HCT116 (cell line): Measurements from ENCODE around the gene PLCE1. TPM values are rescaled to one million over a fixed set of nuclear protein-coding genes. Genes with fewer than 3 reads are reported as not detected.

Experiments used
- ATAC-seq: fragments of 200-7000 bp; cut with Tn5 transposase; 2 replicates; pipeline ENCODE4 v1.9.1; 2020; ENCODE audit warnings: mild to moderate bottlenecking, moderate library complexity
- BruUV-seq: library from RNA; stranded (reverse); fragments of 400-500 nt; replicated peaks from 2 replicates; lab custom pipeline; 2021; lab: Mats Ljungman, UMichigan
- CTCF ChIA-PET: fragments of 300-600 bp; sonication (Branson Sonifier 250); formaldehyde crosslinking; loops from one replicate; lab custom pipeline; 2021; ENCODE audit warnings: antibody characterized with exemption; lab: Charles Lee
- POLR2A ChIA-PET: fragments of 300-600, 350-600 bp; sonication (Branson Sonifier 250); formaldehyde crosslinking; loops from one replicate; lab custom pipeline; 2021; ENCODE audit warnings: antibody characterized with exemption; lab: Charles Lee
- RAD21 ChIA-PET, 2 experiments: fragments of 300-600 bp; sonication (Branson Sonifier 250); formaldehyde crosslinking; loops; one replicate each; lab custom pipeline; 2023; ENCODE audit warnings: low total read pairs in 2 of 2; ENCODE audit not compliant: uncharacterized antibody in 2 of 2, unreplicated experiment in 2 of 2, low non-redundant PET in 1 of 2; lab: Charles Lee
- DNase-seq: peaks from one replicate; pipeline ENCODE4 v3.0.0-alpha.2; 2010; ENCODE audit warnings: low read depth, low spot score
- H2AFZ ChIP-seq: fragments of 200-600 bp; shearing (Covaris generic), sonication (generic); 2 replicates; pipeline ENCODE4 v1.6.1; 2017; ENCODE audit warnings: low read depth, mixed run types, mixed read lengths, antibody characterized with exemption, low read length; ENCODE audit not compliant: poor library complexity, severe bottlenecking
- H3K27ac ChIP-seq: 2 replicates; pipeline ENCODE4 v1.5.1; 2012; ENCODE audit warnings: low read depth, low read length
- H3K27me3 ChIP-seq: fragments of 200-600 bp; sonication (generic); 2 replicates; pipeline ENCODE4 v1.6.1; 2016; ENCODE audit warnings: mixed run types, low read length, mixed read lengths; ENCODE audit not compliant: insufficient read depth
- H3K36me3 ChIP-seq, 2 experiments: fragments of 200-500 bp in 1 of 2; fragments of 200-600 bp in 1 of 2; sonication (Bioruptor generic) in 1 of 2; sonication (generic) in 1 of 2; 2 replicates each; pipeline versions ENCODE4 v1.5.1 to v1.6.1; 2014 to 2016; ENCODE audit warnings: low read length in 2 of 2, inconsistent platforms in 1 of 2, mixed read lengths in 1 of 2, mixed run types in 1 of 2; ENCODE audit not compliant: insufficient read depth in 2 of 2, control insufficient read depth in 1 of 2
- H3K4me1 ChIP-seq, 2 experiments: fragments of 200-600 bp in 1 of 2; sonication (generic) in 1 of 2; 2 replicates each; pipeline versions ENCODE4 v1.5.1 to v1.6.1; 2012 to 2017; ENCODE audit warnings: low read length in 2 of 2, inconsistent platforms in 1 of 2, mild to moderate bottlenecking in 1 of 2, mixed read lengths in 1 of 2, mixed run types in 1 of 2, moderate library complexity in 1 of 2; ENCODE audit not compliant: insufficient read depth in 2 of 2, control insufficient read depth in 1 of 2
- H3K4me2 ChIP-seq: fragments of 200-600 bp; sonication (generic); 2 replicates; pipeline ENCODE4 v1.6.1; 2017; ENCODE audit warnings: mixed run types, low read length, mixed read lengths
- H3K4me3 ChIP-seq, 2 experiments: fragments of 200-600 bp in 1 of 2; sonication (generic) in 1 of 2; replicated peaks in 1 of 2; 2 replicates each; pipeline ENCODE4 v1.5.1; 2011 to 2016; ENCODE audit warnings: low read length in 2 of 2, control low read depth in 1 of 2, low read depth in 1 of 2, mild to moderate bottlenecking in 1 of 2, mixed read lengths in 1 of 2, mixed run types in 1 of 2
- H3K79me2 ChIP-seq: fragments of 200-600 bp; sonication (generic); 2 replicates; pipeline ENCODE4 v1.6.1; 2017; ENCODE audit warnings: mild to moderate bottlenecking, mixed run types, low read length, moderate library complexity, mixed read lengths; ENCODE audit not compliant: insufficient read depth
- H3K9ac ChIP-seq: fragments of 200-600 bp; sonication (generic); 2 replicates; pipeline ENCODE4 v1.6.1; 2016; ENCODE audit warnings: low read length, mixed read lengths
- H3K9me2 ChIP-seq: fragments of 200-600 bp; sonication (generic), shearing (Covaris generic); 2 replicates; pipeline ENCODE4 v1.6.1; 2017; ENCODE audit warnings: mixed run types, mild to moderate bottlenecking, moderate library complexity; ENCODE audit not compliant: insufficient read depth
- H3K9me3 ChIP-seq, 2 experiments: fragments of 200-500 bp in 1 of 2; fragments of 200-600 bp in 1 of 2; sonication (Bioruptor generic) in 1 of 2; sonication (generic) in 1 of 2; 2 replicates each; pipeline ENCODE4 v1.6.1; 2014 to 2017; ENCODE audit warnings: low read length in 2 of 2, mixed read lengths in 2 of 2, inconsistent platforms in 1 of 2, low read depth in 1 of 2, mild to moderate bottlenecking in 1 of 2, mixed run types in 1 of 2, moderate library complexity in 1 of 2; ENCODE audit not compliant: control insufficient read depth in 1 of 2, insufficient read depth in 1 of 2
- H4K20me1 ChIP-seq: fragments of 200-600 bp; sonication (generic), shearing (Covaris generic); 2 replicates; pipeline ENCODE4 v1.6.1; 2017; ENCODE audit warnings: mixed run types, mild to moderate bottlenecking, moderate library complexity; ENCODE audit not compliant: insufficient read depth
- CBX3 ChIP-seq: IDR thresholded peaks from 2 replicates; pipeline ENCODE4 v1.6.1; 2012; ENCODE audit warnings: low read depth
- ELF1 ChIP-seq: IDR thresholded peaks from 2 replicates; pipeline ENCODE4 v1.6.1; 2012; ENCODE audit warnings: low read depth, borderline replicate concordance
- EZH2phosphoT487 ChIP-seq: fragments of 200-600 bp; IDR thresholded peaks from 2 replicates; pipeline ENCODE4 v1.6.1; 2018; ENCODE audit warnings: antibody characterized with exemption, borderline replicate concordance
- FOSL1 ChIP-seq: IDR thresholded peaks from 2 replicates; pipeline ENCODE4 v1.6.1; 2012; ENCODE audit warnings: low read depth
- JUND ChIP-seq: IDR thresholded peaks from 2 replicates; pipeline ENCODE4 v1.6.1; 2012
- POLR2A ChIP-seq: IDR thresholded peaks from 2 replicates; pipeline ENCODE4 v1.7.0; 2011; ENCODE audit warnings: borderline replicate concordance; ENCODE audit not compliant: insufficient read depth, insufficient read length; ENCODE audit errors: extremely low read depth
- SIN3A ChIP-seq: IDR thresholded peaks from 2 replicates; pipeline ENCODE4 v1.6.1; 2012; ENCODE audit warnings: low read depth
- TCF7L2 ChIP-seq: IDR thresholded peaks from 2 replicates; pipeline ENCODE4 v1.7.0; 2011; ENCODE audit warnings: borderline replicate concordance, inconsistent platforms; ENCODE audit not compliant: insufficient read depth, insufficient read length; ENCODE audit errors: extremely low read depth
- ZFX ChIP-seq: fragments of 450-650 bp; IDR thresholded peaks from 2 replicates; pipeline ENCODE4 v1.6.1; 2017
- ZNF274 ChIP-seq: fragments of 200-500 bp; sonication (Bioruptor generic); IDR thresholded peaks from 2 replicates; pipeline ENCODE4 v1.6.1; 2014; ENCODE audit warnings: mild to moderate bottlenecking, low read depth, low read length, inconsistent platforms
- intact Hi-C: fragments of 100-400 bp; cut with micrococcal nuclease; formaldehyde crosslinking; loops from 2 replicates; pipeline ENCODE4 v1.10.0; 2022
- total RNA-seq: library from RNA; stranded (reverse); gene quantifications from one replicate; pipeline ENCODE4 v1.2.1, GENCODE V29; 2021; ENCODE audit not compliant: unreplicated experiment
- TF ChIP-seq, protein P1 (sequence below): IDR thresholded peaks from 2 replicates; pipeline ENCODE4 v1.6.1; 2012; ENCODE audit warnings: low read depth
- TF ChIP-seq, protein P2 (sequence below): IDR thresholded peaks from 2 replicates; pipeline ENCODE4 v1.6.1; 2012

Gene PLCE1
- total RNA-seq, 1 experiment from 2014 or later = 2.5 TPM

GRCh38 chr10:93997546-93997945 is 3.8 kb downstream of the PLCE1 start:
- RAD21 ChIA-PET = no interaction called here
- H3K4me3 ChIP-seq = no peak overlapping the region
- no peak for ATAC-seq
- H3K27ac ChIP-seq = no peak overlapping the region
- no peak overlapping the region for H3K4me2 ChIP-seq
- H3K27me3 ChIP-seq = no peaks in the 10 kb centered on the region
- intact Hi-C loops = no loop called here
- CTCF ChIA-PET = no interaction called here
- POLR2A ChIA-PET = no interaction called here
- H3K9me2 ChIP-seq = no peaks in the 10 kb centered on the region
- no TSS peak for BruUV-seq
- TF ChIP-seq CBX3 (no peak), EZH2phosphoT487 (no peak), ZNF274 (no peak), POLR2A (no peak), ZFX (no peak), ELF1 (no peak), TCF7L2 (no peak), SIN3A (no peak), FOSL1 (no peak), JUND (no peak)
- TF ChIP-seq, protein P1, sequence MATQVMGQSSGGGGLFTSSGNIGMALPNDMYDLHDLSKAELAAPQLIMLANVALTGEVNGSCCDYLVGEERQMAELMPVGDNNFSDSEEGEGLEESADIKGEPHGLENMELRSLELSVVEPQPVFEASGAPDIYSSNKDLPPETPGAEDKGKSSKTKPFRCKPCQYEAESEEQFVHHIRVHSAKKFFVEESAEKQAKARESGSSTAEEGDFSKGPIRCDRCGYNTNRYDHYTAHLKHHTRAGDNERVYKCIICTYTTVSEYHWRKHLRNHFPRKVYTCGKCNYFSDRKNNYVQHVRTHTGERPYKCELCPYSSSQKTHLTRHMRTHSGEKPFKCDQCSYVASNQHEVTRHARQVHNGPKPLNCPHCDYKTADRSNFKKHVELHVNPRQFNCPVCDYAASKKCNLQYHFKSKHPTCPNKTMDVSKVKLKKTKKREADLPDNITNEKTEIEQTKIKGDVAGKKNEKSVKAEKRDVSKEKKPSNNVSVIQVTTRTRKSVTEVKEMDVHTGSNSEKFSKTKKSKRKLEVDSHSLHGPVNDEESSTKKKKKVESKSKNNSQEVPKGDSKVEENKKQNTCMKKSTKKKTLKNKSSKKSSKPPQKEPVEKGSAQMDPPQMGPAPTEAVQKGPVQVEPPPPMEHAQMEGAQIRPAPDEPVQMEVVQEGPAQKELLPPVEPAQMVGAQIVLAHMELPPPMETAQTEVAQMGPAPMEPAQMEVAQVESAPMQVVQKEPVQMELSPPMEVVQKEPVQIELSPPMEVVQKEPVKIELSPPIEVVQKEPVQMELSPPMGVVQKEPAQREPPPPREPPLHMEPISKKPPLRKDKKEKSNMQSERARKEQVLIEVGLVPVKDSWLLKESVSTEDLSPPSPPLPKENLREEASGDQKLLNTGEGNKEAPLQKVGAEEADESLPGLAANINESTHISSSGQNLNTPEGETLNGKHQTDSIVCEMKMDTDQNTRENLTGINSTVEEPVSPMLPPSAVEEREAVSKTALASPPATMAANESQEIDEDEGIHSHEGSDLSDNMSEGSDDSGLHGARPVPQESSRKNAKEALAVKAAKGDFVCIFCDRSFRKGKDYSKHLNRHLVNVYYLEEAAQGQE = no peak
- TF ChIP-seq, protein P2, sequence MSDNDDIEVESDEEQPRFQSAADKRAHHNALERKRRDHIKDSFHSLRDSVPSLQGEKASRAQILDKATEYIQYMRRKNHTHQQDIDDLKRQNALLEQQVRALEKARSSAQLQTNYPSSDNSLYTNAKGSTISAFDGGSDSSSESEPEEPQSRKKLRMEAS = no peak
- TF ChIP-seq, all 23 proteins: peak for 0
- no peaks in the 10 kb centered on the region for H3K36me3 ChIP-seq
- H3K79me2 ChIP-seq = no peaks in the 10 kb centered on the region
- no peak overlapping the region for H2AFZ ChIP-seq
- peaks cover 9 to 24% of the 10 kb centered on the region in 2 experiments; a peak in 3 of 4 replicates for H3K4me1 ChIP-seq
- H3K9ac ChIP-seq = no peak overlapping the region
- H3K9me3 ChIP-seq = no peaks in the 10 kb centered on the region
- no peaks in the 10 kb centered on the region for H4K20me1 ChIP-seq
- DNase-seq = no peak
